ENCODE measurements around the gene ZNF281.

DNA sequence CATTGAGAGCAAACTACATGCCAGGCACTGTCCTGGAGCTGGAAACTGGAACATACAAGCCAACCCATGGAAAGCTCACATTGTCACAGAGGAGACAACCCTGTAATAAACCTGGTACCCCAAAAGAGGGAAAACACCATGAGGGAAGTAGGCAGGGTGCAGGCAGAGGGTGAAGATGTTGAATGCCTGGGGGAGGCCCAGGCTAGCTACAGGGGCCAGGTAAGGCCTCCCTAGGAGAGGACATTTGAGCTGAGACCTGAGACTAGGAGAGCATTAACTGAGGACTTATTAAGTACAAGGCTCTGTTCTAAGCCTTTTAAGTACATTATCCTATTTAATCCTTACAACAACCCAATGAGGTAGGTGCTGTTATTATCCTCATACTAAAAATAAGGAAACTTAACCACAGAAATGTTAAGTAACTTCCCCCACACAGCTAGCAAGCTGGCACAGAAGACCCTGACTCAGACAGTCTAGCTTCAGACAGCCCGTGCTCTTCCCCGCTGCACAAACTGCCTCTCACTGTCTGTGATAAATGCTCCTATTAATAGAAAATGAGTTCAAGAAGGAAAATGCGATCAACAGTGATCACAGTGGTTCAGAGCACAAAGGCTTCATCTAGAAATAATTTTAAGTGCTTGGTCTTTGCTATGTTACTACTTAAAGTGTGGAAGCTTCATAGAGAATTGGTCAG is 41.8 kb downstream of the ZNF281 start:
- no peak for TF ChIP-seq SUZ12 (IDR thresholded peaks at IDR 0.05; ENCODE audit: extremely low read depth, insufficient read depth, insufficient read length)
- TF ChIP-seq ZNF274 (IDR thresholded peaks at IDR 0.05; ENCODE audit: low read depth, low read length): no peak
- no peak for TF ChIP-seq YY1 (IDR thresholded peaks at IDR 0.05; ENCODE audit: insufficient read depth, insufficient read length)
